Neural cell (in vitro differentiated cells): Measurements from ENCODE around the gene SNRPE.

Experiments
- CTCF ChIP-seq: fragments of 450-650 bp; IDR thresholded peaks from 2 replicates; pipeline ENCODE4 v1.5.1; 2014; ENCODE audit warnings: antibody characterized with exemption, mild to moderate bottlenecking, moderate library complexity; ENCODE audit not compliant: poor library complexity, severe bottlenecking
- EP300 ChIP-seq: fragments of 450-650 bp; conservative IDR thresholded peaks from 2 replicates; pipeline ENCODE4 v1.6.1; 2014; ENCODE audit warnings: antibody characterized with exemption, mild to moderate bottlenecking, moderate library complexity; ENCODE audit not compliant: poor library complexity, severe bottlenecking
- EZH2 ChIP-seq: fragments of 200-600, 300-800 bp; shearing (Covaris generic), sonication (generic); IDR thresholded peaks from 2 replicates; pipeline ENCODE4 v1.6.1; 2014; ENCODE audit warnings: antibody characterized with exemption, low read length, borderline replicate concordance, mild to moderate bottlenecking; ENCODE audit not compliant: insufficient read depth, poor library complexity, severe bottlenecking
- MXI1 ChIP-seq: fragments of 450-650 bp; conservative IDR thresholded peaks from 2 replicates; pipeline ENCODE4 v1.6.1; 2014; ENCODE audit warnings: antibody characterized with exemption, mild to moderate bottlenecking; ENCODE audit not compliant: poor library complexity, severe bottlenecking
- POLR2AphosphoS5 ChIP-seq: IDR thresholded peaks from 2 replicates; pipeline ENCODE4 v1.6.1; 2012
- RAD21 ChIP-seq: fragments of 450-650 bp; conservative IDR thresholded peaks from 2 replicates; pipeline ENCODE4 v1.6.1; 2014; ENCODE audit warnings: antibody characterized with exemption, mild to moderate bottlenecking, moderate library complexity
- REST ChIP-seq: IDR thresholded peaks from 2 replicates; pipeline ENCODE4 v1.6.1; 2012; ENCODE audit warnings: borderline replicate concordance
- SMC3 ChIP-seq: fragments of 450-650 bp; conservative IDR thresholded peaks from 2 replicates; pipeline ENCODE4 v1.6.1; 2014; ENCODE audit warnings: antibody characterized with exemption, mild to moderate bottlenecking, moderate library complexity; ENCODE audit not compliant: poor library complexity
- TAF1 ChIP-seq: IDR thresholded peaks from 2 replicates; pipeline ENCODE4 v1.6.1; 2012; ENCODE audit warnings: low read depth

- TF ChIP-seq CTCF, result no peak
- no peak for TF ChIP-seq SMC3
- no peak for TF ChIP-seq MXI1
- TF ChIP-seq REST, result no peak
- TF ChIP-seq EZH2, result no peak
- TF ChIP-seq POLR2AphosphoS5, result no peak
- no peak for TF ChIP-seq TAF1
- no peak for TF ChIP-seq EP300
- TF ChIP-seq RAD21, result no peak
These were observed 18.0 kb upstream of the SNRPE start for GRCh38 chr1:203843435-203843834.
